NT2/D1 (cell line): ENCODE results near the gene RNF223.

Experiments used
- SUZ12 ChIP-seq: IDR thresholded peaks from 2 replicates; pipeline ENCODE4 v1.6.1; 2011; ENCODE audit not compliant: insufficient read length, insufficient read depth; ENCODE audit errors: extremely low read depth
- ZNF274 ChIP-seq: IDR thresholded peaks from 2 replicates; pipeline ENCODE4 v1.6.1; 2011; ENCODE audit warnings: mild to moderate bottlenecking, low read depth, low read length

GRCh38 chr1:1069056-1069710, 4.9 kb downstream of the RNF223 start:
- TF ChIP-seq ZNF274 = no peak
- no peak for TF ChIP-seq SUZ12
